ENCODE data around the gene BRIX1.

Gene BRIX1

DNA sequence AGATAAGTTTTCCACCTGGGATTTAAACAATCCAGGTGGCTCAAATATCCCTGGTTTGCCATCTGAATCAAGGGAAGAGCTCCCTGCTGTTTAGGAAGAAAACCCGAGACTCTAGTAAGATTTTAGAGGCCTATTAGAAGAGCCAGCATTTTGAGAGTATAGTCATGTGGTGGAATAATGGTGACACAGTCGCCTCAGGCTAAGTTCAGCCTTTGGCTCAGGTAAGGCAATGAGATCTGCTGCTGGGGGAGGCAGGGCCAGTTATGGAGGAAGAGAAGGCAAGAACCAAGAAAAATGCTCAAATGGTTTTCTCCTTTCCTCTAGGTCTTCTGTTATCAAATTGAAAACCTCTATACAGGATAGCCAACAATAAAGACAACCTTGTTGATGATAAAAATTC lies 16.4 kb upstream of the BRIX1 start:
- no peak overlapping the region for H3K4me3 ChIP-seq (ENCODE audit: low read depth, low read length)
- no peak overlapping the region for H3K27ac ChIP-seq
- H3K27me3 ChIP-seq (replicated peaks) = no peaks in the 10 kb centered on the region
- H3K36me3 ChIP-seq (replicated peaks) = no peaks in the 10 kb centered on the region
- TF ChIP-seq, protein P1, sequence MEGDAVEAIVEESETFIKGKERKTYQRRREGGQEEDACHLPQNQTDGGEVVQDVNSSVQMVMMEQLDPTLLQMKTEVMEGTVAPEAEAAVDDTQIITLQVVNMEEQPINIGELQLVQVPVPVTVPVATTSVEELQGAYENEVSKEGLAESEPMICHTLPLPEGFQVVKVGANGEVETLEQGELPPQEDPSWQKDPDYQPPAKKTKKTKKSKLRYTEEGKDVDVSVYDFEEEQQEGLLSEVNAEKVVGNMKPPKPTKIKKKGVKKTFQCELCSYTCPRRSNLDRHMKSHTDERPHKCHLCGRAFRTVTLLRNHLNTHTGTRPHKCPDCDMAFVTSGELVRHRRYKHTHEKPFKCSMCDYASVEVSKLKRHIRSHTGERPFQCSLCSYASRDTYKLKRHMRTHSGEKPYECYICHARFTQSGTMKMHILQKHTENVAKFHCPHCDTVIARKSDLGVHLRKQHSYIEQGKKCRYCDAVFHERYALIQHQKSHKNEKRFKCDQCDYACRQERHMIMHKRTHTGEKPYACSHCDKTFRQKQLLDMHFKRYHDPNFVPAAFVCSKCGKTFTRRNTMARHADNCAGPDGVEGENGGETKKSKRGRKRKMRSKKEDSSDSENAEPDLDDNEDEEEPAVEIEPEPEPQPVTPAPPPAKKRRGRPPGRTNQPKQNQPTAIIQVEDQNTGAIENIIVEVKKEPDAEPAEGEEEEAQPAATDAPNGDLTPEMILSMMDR (IDR thresholded peaks at IDR 0.05; ENCODE audit: low read depth, low read length, missing control alignments) = no peak
- DNase-seq = no peak
- in situ Hi-C loops (cut with HindIII; ENCODE audit: low pct_ligation_motif_present, low sequenced_read_pairs) = no loop called here

DNA sequence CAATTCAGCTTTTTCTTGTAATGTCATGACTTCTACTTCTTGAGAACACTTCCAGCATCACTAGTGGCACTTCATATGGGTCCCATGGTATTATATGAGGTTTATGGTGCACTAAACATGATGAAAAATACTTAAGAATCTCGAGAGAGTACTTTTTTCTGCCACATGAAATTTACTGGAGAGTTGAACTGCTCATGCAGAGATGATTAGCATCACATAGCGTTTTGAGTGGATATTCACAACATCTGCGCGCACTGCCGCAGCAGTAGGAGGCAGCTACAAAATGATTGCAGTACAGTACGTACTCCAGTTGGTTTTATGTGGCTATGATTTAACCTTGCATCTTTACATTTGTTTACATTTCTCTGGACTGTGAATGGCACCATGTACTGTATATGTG lies 14.9 kb upstream of the BRIX1 start:
- Histone ChIP-seq H3K36me3 (replicated peaks) (no peaks in the 10 kb centered on the region), H3K27ac (no peak overlapping the region), H3K27me3 (replicated peaks) (no peaks in the 10 kb centered on the region), H3K4me3 (ENCODE audit: low read depth, low read length) (no peak overlapping the region)
- TF ChIP-seq, protein P1 (IDR thresholded peaks at IDR 0.05; ENCODE audit: low read depth, low read length, missing control alignments) = no peak
- in situ Hi-C loops (cut with HindIII; ENCODE audit: low pct_ligation_motif_present, low sequenced_read_pairs) = loop anchor here (25.0 kb wide), 1 partner anchor 413 kb away; no protein-coding TSS in a partner anchor
- DNase-seq = no peak

DNA sequence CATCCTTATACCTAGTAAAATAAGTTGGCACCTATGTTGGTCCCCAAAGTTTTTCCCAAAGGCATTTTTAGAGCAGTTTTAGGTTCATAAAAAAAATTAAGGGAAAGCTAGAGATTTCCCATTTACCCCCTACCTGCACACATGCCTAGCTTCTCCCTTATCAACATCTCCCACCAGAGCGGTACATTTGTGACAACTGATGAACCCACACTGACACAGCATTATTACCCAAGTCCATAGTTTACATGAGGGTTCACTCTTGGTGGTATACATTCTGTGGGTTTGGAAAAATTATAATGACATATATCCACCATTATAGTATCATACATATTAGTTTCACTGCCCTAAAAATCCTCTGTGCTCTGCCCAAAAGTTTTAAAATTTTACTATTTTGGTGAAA lies 12.3 kb upstream of the BRIX1 start:
- TF ChIP-seq, protein P1 (IDR thresholded peaks at IDR 0.05; ENCODE audit: low read depth, low read length, missing control alignments) = no peak
- H3K27ac ChIP-seq = no peak overlapping the region
- H3K27me3 ChIP-seq (replicated peaks) = no peaks in the 10 kb centered on the region
- no peak for DNase-seq
- in situ Hi-C loops (cut with HindIII; ENCODE audit: low pct_ligation_motif_present, low sequenced_read_pairs) = loop anchor here (25.0 kb wide), 1 partner anchor 416 kb away; no protein-coding TSS in a partner anchor
- no peaks in the 10 kb centered on the region for H3K36me3 ChIP-seq (replicated peaks)
- H3K4me3 ChIP-seq (ENCODE audit: low read depth, low read length) = no peak overlapping the region

DNA sequence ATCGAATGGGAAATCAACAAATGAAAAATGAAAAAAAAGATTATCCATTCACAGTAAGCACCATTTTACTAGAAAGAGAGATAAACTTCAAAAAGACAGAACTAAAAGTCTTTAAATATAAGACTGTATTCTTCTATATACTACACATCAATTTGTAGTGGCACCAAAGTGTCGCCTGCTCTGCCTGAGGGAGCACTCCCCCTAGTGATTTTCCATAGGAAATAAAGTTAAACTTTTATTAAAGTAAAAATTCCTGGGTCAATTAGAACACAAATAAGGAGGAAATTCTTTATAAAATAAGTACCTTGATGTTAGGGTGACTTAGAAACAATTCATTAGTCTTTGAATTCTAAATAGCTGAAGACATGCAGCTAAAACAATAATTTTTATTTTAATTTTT lies 9.9 kb upstream of the BRIX1 start:
- TF ChIP-seq, protein P1 (IDR thresholded peaks at IDR 0.05; ENCODE audit: low read depth, low read length, missing control alignments) = peak; percentile 67
- in situ Hi-C loops (cut with HindIII; ENCODE audit: low pct_ligation_motif_present, low sequenced_read_pairs) = loop anchor here (25.0 kb wide), 1 partner anchor 418 kb away; no protein-coding TSS in a partner anchor
- no peaks in the 10 kb centered on the region for H3K27me3 ChIP-seq (replicated peaks)
- DNase-seq = no peak
- H3K36me3 ChIP-seq (replicated peaks) = no peaks in the 10 kb centered on the region
- H3K27ac ChIP-seq = no peak overlapping the region
- no peak overlapping the region for H3K4me3 ChIP-seq (ENCODE audit: low read depth, low read length)

DNA sequence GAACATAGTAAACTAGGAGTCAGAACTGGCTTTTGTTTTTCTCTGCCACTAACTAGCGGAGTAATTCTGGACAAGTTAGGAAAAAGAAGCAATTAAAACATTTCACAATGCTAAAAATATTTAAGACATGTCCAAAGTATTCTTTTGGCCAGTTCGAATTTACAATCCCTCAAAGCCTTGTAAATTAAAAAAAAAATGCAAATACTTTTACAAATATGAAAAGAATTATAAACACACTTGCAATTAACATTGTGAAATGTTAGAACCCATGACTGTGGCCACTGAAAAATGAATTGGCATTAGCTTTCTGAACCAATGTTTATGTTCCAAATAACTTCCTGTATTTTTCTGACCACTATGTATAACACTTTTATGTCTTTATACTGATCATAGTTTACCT lies 2.4 kb upstream of the BRIX1 start:
- in situ Hi-C loops (cut with HindIII; ENCODE audit: low pct_ligation_motif_present, low sequenced_read_pairs) = loop anchor here (25.0 kb wide), 1 partner anchor 426 kb away; no protein-coding TSS in a partner anchor
- Histone ChIP-seq H3K4me3 (ENCODE audit: low read depth, low read length) (no peak overlapping the region), H3K27me3 (replicated peaks) (no peaks in the 10 kb centered on the region), H3K27ac (no peak overlapping the region), H3K36me3 (replicated peaks) (peaks cover 9% of the 10 kb centered on the region)
- DNase-seq = no peak
- TF ChIP-seq, protein P1 (IDR thresholded peaks at IDR 0.05; ENCODE audit: low read depth, low read length, missing control alignments) = no peak

DNA sequence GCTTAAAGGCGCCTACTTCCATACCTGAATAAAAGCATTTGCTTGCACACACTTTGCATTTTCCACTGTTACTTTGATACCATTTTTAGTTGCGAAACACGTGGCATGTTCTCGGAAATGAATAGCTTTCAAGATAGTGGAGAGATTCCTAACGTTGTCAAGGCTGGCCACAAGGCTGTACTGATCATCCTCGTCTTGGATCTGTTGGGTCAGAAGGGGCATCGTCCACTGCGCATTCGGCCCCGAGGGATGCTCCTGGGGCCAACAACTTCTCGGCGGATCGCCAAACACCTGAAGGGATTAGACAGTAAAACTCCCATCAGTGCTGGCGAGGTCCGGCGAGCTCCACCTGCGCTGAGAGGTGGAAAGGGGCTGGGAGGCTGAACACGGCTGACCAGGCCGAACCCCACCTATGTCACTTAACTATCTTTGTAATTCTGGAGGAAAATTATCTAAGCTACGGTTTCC lies 806 bp upstream of the BRIX1 start:
- peak overlapping the region; percentile 79 for H3K27ac ChIP-seq
- peaks cover 9% of the 10 kb centered on the region for H3K36me3 ChIP-seq (replicated peaks)
- DNase-seq = peak; percentile 13
- TF ChIP-seq, protein P1 (IDR thresholded peaks at IDR 0.05; ENCODE audit: low read depth, low read length, missing control alignments) = no peak
- H3K27me3 ChIP-seq (replicated peaks) = no peaks in the 10 kb centered on the region
- in situ Hi-C loops (cut with HindIII; ENCODE audit: low pct_ligation_motif_present, low sequenced_read_pairs) = loop anchor here (25.0 kb wide), 1 partner anchor 427 kb away; no protein-coding TSS in a partner anchor
- H3K4me3 ChIP-seq (ENCODE audit: low read depth, low read length) = peak overlapping the region; percentile 95
